Superior temporal gyrus (tissue), 1 donor: ENCODE results near the gene RNFT2.
A peak's percentile ranks its signal among the peaks of the same experiment; 100 is the strongest.

Experiments
- DNase-seq: peaks from one replicate; pipeline ENCODE4 v3.0.0-alpha.2; 2016; ENCODE audit errors: extremely low spot score

RNFT2 gene, protein sequence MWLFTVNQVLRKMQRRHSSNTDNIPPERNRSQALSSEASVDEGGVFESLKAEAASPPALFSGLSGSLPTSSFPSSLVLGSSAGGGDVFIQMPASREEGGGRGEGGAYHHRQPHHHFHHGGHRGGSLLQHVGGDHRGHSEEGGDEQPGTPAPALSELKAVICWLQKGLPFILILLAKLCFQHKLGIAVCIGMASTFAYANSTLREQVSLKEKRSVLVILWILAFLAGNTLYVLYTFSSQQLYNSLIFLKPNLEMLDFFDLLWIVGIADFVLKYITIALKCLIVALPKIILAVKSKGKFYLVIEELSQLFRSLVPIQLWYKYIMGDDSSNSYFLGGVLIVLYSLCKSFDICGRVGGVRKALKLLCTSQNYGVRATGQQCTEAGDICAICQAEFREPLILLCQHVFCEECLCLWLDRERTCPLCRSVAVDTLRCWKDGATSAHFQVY

DNA sequence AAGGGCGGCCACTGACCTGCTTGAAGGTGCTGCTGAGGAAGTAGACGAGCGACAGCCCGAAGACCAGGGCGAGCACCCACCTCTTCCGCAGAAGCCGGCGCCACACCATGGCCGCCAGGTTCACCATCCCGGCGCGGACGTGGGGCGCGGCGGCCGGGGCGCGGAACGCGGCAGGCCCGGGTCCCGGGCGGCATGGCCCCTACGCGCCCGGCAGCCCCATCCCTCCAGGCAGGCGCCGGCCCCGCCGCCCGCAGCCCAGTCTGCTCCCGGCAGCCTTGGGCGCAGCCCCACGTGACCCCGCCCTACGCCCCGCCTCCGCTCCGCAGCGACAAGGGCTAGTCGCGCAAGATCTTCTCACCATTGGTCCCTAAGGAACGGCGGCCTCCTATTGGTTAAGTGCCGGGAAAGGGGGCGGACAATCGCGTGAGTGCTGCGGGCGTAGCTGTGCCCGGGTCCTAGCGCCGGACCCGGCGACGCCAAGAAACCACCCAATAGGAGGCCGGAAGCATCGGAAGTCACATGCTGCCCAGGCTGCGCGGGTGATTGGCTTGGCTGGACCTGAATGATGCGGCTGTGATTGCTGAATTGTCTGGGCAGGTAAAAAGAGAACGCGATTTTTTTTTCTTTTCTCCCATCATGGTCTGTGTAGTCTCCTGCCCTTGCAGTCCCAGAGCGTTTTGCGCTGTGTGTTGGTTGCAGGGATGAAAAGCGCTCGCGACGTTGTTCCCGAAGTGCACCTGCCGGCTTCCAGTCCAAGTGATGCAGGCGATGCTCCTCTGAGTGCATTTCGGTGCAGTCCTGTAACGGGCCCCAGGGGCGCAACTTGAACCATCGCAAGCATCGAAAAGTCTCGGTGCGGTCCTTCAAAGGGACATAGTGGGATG is at the start of gene RNFT2, which contains the start of gene SPRING1:
TSS of gene RNFT2 (plus strand) at position 542 of the 884 bp plus-strand sequence. CDS start 2,183 bp downstream, outside the sequence.
TSS of gene SPRING1 (minus strand) at position 296 of the 884 bp plus-strand sequence. CDS start at position 127, 169 bp downstream.
- peak; percentile 99 for DNase-seq

DNA sequence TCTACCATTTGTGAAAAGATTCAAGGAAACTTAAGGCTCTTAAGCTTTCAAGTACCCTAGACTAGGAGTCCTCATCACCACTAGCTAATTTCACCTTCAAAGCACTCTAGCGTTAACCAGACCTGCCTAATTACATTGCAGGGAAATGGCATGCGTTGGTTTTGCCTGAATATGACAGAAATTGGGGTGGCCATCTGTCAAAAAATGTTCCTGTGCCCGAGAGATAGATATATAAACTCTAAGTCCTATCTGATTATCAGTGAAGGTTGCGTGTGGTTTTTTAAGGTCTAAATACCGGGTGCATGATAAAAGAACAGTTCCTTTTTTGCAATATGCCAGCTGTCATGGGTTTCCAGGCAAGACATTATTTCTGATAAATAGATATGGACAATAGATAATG is 48.6 kb upstream of the RNFT2 start:
- DNase-seq = no peak

DNA sequence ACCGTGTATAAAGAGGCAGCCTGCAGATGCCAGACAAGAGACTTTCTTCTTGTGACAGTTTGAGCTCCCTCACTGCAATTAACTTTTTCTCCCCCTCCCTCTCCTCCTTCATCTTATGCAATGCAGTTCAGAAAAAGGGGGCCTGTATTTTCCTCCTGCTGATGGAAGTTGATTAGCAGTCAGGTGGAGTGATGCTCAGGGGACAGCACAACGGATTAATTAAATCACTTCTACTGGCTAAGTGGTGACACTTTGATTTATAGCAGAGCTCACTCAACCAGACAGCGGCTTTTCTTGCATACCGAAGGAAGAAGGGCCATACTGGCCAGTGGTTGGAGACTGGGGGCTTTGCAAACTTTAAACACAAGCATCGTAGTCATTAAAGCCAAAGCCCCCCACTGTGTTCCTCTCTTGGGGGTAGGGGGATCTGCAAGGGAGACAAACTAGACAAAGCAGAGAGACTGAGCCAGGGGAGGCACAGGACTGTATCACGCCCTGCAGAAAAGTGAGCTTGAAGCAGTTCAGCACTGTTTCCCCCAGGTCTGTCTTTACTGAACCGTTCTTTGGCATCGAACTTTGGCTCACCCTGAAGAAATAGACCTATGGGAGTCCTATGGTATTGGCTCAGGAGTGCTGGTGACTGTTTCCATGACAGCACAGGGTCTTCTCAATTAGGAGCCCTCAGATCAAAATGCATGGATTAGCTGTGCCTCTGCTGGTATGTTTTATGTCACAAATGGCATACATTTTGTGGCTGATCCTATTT is 48.0 kb upstream of the RNFT2 start:
- DNase-seq = no peak

DNA sequence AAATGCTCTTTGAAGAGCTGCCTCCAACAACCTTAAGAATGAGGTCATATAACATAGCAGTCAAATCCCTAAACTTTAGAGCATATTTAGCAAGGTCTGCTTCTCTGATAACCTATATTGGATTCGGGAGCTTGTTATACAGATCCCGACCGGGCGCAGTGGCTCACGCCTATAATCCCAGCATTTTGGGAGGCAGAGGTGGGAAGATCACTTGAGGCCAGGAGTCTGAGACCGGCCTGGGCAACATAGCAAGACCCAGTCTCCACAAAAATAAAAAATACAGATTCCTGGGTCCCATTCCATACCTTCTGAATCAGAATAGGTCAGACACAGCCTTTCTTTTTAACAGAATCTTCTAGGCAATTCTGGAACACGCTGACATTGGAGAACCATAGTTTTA is 46.9 kb upstream of the RNFT2 start:
- no peak for DNase-seq

DNA sequence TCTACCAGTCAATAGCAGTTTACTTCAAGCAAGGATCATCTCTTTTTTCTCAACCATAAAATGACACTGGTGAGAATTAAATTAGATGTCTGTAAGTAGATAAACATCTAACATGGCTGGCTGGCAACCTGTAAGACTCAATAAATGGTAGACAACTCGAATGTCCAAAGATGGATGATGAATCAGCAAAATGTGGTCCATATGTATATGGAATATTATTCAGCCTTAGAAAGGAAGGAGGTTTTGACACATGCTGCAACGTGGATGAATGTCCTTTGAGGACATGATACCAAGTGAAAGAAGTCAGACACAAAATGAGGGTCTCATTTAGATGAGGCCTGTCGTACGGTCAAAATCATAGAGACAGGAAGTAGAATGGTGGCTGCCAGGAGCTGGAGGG is 46.5 kb upstream of the RNFT2 start:
- DNase-seq = no peak

DNA sequence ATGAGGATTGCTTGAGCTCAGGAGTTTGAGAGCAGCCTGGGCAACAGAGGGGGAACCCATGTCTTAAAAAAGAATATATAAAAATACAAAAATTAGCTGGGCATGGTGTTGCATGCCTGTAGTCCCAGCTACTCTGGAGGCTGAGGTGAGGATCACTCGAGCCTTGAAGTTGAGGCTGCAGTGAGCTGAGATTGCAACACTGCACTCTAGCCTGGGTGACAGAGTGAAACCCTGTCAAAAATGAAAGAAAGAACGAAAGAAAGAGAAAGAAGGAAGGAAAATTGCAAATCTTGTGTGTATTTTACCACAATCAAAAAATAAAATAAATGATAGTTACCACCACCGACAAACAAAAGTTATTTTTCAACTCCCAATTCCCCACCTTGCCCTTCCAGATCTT is 45.5 kb upstream of the RNFT2 start:
- no peak for DNase-seq

DNA sequence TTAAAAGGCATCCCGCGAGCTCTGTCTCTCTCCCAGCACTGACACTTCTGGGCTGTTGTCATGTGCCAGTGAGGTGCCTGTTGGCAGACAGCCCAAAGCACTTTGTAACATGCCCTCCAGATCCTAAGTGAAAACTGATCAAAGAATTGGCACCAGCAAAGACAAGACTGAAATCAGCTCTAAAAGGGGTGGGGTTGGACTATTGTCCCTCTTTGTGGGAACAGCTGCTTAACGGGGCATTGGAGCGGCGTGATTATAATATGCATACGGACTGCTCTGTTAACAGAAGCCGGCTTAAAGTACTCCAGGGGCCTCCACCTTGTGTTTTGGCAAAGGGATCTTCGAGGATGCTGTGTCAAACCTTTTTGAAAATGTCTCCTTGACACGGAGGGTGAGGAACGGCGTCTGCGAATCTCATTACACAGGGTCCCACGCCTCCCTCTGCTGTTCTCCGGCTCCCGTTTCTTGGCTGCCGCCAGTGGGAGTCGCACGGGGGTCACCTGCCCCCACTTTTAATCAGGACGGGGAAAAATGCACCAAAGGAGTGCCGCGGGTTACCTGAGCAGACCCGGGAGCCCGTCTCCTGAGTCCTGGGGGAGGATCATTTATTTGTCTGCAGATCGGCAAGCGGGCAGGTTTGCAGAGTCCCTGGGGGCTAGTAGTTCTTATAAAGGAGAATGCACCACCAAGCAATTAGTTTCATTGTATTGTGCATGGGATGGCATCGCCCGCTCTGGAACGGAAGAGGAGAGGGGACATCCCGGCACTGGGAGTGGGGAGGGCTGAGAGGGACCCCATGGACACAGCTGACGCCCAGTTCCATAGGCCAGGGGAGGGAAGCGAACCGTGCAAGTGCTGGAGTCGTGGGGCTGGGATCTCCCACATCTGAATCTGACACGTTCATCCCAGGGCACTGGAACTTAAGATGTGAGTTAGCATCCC is 44.6 kb upstream of the RNFT2 start:
- peak; percentile 11 for DNase-seq

DNA sequence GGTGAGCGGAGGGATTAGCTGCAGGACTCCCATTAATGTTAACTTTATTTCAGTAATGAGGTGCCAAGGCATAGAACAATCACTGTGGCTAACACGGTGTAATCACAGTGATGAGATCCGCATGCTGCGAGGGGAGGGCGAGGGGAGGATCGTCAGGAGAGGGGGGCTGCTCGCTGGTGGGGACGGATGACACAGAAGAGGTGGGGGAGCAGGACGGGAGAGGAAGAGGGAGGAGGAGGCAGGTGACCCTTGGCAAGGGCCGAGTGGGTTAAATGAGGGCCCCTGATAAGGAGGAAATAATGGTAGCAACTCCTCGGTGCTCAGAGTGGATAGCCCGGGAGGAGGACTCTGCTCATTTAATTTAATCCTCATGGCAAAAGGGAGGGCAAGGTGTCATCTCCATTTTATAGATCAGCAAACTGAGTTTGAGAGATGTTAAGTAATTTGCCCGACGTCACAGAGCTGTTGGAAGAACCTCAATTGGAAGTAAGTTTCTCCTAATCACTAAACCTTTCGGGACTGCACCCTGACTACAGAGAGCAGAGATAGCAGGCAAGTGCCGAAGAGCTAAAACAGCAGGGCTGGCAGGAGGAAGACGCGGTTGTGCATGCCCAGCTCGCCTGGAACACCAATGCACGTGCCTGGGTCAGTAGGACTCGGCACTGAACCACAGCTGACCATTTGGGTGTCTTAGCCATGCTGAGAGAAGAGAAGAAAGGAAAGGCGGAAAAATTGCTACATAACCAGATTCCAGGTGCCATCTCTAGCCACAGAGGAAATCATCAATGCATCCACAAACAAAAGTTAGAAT is 43.3 kb upstream of the RNFT2 start:
- DNase-seq = no peak

DNA sequence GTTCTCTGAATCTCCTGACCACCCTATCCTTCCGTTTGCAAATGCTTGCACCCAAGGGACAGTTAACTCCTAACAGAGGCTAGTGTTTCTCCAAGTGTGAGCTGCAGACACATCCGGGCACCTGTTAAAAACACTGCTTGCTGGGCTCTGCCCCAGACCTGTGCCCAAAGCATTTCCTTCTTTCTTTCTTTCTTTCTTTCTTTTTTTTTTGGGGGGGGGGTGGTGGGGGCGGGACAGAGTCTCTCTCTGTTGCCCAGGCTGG is 42.7 kb upstream of the RNFT2 start:
- no peak for DNase-seq

DNA sequence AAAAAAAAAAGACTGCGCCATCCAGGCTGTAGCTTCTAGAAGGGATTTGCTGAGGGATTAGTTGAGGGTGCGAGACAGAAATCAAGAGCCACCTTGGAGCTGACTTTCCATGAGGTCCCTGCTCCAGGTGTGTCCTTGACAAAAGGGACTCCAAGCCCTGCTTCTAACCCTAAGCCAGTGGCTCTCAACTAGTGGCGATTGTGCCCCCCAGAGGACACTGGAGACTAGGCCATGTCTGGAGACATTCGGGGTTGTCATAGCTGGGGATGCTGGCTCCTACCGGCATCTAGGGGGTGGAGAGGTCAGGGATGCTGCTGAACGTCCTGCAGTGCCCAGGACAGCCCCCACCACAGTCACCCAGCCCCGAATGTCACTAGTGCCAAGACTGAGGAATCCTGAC is 40.8 kb upstream of the RNFT2 start:
- no peak for DNase-seq

DNA sequence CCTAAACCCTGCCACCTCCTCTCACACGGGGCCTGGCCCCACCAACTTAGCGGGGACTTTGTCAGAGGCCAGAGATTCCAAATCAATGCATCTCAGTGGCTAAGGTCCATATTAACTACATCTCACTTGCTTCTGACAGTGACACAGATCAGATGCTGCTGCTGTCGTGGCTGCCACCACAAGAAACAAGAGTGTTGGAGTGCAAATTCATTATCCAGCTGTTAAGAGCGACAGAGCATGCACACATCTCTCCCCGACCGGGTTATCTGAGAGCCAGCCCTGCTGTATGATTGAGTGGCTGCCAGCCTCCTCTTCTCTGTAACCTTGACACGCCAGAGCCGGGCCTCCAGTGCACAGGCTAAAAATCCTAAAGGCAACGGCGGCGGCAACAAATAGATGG is 40.4 kb upstream of the RNFT2 start:
- no peak for DNase-seq

DNA sequence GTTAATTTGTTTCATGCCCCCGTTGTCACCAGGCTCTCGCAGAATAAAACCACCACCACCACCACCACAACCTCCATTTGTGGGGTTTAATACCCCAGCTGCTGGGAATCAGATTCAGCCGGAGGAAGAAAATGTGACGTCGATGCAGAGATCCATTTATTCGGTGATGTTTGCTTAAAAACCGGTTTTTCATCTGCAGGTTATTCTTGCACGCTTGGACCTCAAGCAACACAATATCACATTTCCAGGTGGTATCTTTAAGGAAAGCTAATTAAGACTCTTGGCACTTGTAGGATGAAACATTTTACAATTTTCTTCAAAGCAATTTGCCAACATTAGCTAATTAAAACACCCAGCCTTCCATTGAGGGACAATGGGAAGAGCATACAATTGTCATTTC is 40.0 kb upstream of the RNFT2 start:
- no peak for DNase-seq

DNA sequence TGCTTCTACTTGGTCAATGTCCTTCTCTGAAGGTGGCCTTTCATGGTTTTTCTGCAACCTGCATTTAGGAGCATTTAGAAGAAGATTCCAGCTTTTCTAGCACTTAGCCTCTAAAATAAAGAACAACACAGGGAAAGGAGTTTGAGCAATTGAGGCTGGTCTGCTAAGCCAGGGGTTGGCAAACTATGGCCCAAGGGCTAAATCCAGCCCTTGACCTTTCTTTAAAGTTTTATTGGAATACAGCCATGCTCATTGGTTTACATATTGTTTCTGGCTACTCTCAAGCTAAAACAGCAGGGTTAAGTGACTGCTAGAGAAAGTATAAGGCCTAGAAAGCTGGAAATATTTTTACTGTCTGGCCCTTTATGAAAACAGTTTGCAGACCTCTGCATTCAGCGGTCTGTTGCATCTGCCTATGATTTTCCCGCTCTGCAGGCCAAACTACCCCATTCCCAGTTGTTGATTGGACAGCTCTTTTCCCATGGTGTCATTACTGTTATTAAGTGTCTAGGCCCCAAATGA is 39.5 kb upstream of the RNFT2 start:
- no peak for DNase-seq

DNA sequence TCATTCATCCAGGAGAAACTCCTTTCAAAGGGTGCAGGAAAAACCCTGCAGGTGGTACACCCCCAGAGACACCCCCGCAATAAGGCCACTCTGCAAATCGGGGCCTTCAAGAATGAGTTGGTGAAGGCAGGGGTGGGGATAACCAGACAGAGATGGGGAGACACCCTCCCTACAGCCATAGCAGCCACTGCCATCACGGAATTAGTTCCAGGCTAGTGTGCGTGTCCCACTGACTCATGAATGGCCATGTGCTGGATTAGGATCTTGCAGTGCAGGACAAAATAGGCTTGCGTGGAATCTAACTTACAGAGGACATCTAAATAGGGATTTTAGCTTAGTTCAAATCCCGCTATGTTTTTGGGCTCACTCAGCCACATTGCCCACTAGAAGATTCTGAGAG is 38.0 kb upstream of the RNFT2 start:
- DNase-seq = no peak

DNA sequence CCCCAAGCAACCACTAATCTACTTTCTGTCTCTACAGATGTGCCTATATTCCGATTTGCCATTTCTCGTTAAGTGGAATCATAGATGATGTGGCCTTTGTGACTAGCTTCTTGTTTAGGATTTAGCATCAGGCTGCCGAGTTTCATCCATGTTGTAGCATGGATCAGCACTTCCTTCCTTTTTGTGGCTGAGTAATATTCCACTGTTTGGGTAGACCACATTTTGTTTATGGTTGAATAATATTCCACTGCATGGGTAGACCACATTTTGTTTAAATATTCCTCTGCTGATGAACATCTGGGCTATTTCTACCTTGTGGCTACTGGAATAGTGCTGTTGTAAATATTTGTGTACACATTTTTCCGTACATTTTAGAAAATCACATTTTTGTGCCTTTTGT is 36.7 kb upstream of the RNFT2 start:
- DNase-seq = no peak

DNA sequence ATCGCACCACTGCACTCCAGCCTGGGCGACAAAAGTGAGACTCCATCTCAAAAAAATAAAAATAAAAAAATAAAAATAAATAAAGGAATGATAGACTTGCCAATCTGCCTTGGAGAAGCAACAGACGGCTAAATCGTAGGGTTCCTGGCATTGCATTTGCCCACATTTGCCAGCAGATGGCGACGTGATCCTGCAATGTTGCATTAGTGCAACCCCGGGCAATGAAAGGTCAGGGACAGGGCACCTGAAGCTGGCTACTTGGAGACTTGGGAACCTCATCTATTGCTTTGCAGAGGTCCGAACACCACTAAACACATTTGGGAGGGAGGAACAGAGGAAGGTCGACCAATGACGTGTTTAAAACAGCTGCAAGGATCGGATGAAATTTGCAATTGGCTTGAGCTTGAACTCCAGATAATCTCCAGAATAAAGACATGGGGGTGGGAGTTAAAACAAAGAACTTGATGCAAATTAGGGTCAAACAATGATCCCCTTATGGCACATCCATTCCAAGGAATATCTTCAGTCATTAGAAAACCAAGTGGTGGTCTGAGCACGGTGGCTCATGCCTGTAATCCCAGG is 34.8 kb upstream of the RNFT2 start:
- DNase-seq = peak; percentile 92

DNA sequence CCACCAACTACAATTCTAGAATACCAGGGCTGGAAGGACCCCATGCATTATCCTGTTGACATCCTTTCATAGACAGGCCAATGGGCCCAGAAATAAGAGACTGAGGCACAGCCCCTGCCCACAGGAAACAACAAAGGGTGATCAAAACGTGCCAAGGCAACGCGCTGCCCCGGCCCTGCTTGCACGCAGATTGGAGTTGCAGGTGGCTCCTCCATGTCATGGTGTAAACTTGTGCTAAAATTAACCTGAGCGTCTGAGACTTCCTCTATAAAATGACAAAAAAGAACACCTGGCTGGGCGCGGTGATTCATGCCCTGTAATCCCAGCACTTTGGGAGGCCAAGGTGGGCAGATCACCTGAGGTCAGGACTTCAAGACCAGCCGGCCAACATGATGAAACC is 30.4 kb upstream of the RNFT2 start:
- DNase-seq = no peak

DNA sequence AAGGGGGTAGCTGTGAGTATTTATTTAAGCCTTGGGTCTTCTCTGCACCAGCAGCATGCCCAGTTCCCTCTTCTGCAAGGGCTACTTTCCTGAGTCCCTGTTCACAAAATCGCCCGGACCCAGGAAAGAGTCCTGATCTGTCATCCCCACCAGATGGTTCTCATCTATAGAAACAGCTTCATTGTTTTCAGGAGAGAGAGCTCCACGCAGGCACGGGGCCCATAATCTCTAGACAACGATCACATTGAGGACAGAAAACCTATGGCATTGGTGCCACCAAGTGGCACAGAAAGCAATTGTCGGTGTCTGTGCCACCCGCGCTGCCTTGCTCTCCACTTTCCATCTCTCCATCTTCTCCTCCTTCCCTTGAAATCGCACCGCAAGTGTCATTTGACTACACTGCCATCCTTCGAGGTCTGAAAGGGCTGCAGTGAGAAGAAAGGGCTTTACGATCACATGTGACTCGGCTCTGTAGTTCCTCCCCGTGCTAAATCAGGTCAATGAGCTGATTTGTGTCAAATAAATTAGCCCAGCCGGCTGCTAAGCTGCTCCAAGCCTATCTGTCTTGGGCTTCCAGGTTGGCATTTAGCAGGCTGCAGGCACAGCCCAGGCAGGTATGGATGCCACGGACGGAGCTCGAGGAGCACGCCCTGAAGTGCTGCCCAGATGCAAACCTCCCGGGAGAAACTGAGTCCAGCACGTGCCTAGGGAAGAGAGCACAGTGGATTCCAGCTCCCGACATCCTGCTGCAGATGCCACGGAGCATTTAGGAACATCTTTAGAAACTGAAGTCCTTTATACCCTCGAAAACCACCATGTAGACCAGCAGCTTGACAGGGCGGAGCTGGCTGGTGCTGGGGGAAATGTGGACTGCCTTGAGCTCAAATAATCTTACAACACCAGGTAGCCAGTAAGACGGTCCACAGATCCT is 29.0 kb upstream of the RNFT2 start:
- DNase-seq = peak; percentile 98

DNA sequence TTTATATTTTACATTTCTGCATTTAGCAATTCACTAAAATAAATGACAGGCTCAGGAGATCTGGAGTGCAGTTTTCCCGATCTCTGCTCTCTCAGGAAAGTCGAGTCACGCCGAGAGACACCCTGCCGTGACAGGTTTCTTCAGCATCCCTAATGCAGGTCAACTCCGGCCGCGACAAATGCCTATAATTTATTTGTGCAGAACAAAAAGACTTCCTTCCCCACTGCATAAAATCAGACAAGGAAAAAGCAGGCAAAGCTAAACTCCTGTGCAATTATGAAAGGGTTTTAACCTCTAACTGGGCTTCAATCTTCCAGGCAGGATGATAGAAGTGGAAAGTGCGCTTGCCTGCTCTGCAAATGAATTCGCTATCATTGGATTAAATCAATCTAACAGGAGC is 28.3 kb upstream of the RNFT2 start:
- no peak for DNase-seq
